Naive B cell (primary cell): ENCODE results near the gene GLYATL3. TPM values are rescaled to one million over a fixed set of nuclear protein-coding genes. Genes with fewer than 3 reads are reported as not detected.

Experiments
- ATAC-seq, 2 donors: fragments of 150-1000 bp; cut with Tn5 transposase; 2 replicates each; pipeline ENCODE4 v1.10.0; 2021; ENCODE audit warnings: low read depth in 2 of 2, mild to moderate bottlenecking in 2 of 2, moderate library complexity in 2 of 2
- DNase-seq: peaks from one replicate; pipeline ENCODE4 v3.0.0; 2022
- H3K27ac Mint-ChIP-seq, 6 donors: one replicate each; pipeline ENCODE4 v1.8.0; 2020 to 2022; ENCODE audit warnings: mild to moderate bottlenecking in 6 of 6, mixed read lengths in 6 of 6, moderate library complexity in 5 of 6, inconsistent platforms in 2 of 6
- H3K27me3 Mint-ChIP-seq, 3 donors: one replicate each; pipeline ENCODE4 v1.8.0; 2021 to 2022; ENCODE audit warnings: mixed read lengths in 3 of 3, mild to moderate bottlenecking in 1 of 3
- H3K36me3 Mint-ChIP-seq, 2 donors: one replicate each; pipeline ENCODE4 v1.8.0; 2020 to 2022; ENCODE audit warnings: mixed read lengths in 2 of 2, inconsistent platforms in 1 of 2, mild to moderate bottlenecking in 1 of 2
- H3K4me1 Mint-ChIP-seq, 3 donors: one replicate each; pipeline ENCODE4 v1.8.0; 2020 to 2022; ENCODE audit warnings: mixed read lengths in 3 of 3, inconsistent platforms in 1 of 3, mild to moderate bottlenecking in 1 of 3, moderate library complexity in 1 of 3
- H3K4me3 Mint-ChIP-seq, 8 donors: one replicate each; pipeline ENCODE4 v1.8.0; 2020 to 2022; ENCODE audit warnings: mild to moderate bottlenecking in 8 of 8, mixed read lengths in 8 of 8, moderate library complexity in 8 of 8, inconsistent platforms in 2 of 8
- H3K9me3 Mint-ChIP-seq, 7 donors: one replicate each; pipeline ENCODE4 v1.8.0; 2020 to 2022; ENCODE audit warnings: mixed read lengths in 7 of 7, mild to moderate bottlenecking in 5 of 7, inconsistent platforms in 2 of 7, moderate library complexity in 1 of 7
- polyA plus RNA-seq, 6 donors: library from polyadenylated mRNA; unstranded; fragments of 300-500 nt; fragmentation: Illumina TruSeq; gene quantifications; one replicate each; pipeline ENCODE4 v1.2.3, GENCODE V29; 2021; ENCODE audit warnings: low read depth in 6 of 6

GLYATL3 gene
- polyA plus RNA-seq, 6 donors from 2014 or later = not detected

DNA sequence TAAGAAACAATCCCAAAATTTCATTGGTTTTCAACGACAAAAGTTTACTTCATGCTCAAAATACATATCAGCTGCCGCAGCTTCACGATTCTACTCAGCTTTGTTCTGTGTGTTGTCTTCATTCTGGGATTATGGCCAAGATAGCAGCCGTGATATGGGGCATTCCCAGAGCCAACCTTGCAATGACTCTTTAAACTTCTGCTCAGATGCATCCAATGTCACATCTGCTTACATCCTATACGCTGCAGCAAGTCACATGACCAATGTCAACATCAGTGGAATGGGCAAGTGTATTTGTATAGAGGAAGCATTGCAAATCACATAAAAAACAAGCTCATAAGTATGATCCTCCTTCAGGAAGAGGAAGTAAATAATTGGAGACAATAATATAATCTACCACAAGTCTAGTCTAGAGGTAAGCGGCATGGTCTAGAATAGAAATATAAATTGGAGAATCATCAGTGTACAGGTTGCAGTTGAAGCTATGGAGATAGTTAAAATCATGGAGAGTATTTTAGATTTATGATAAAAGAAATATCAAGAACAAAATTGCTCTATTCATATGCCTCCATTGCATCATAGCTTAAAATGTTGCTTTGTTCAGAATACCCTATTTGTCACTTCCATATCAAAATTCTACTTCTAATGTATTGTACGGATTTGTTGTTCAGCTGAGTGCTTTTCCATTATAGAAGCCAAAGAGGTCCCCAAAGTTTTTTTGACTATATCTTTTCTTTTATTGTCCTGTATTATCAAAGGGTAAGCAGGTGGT is 43.5 kb downstream of the GLYATL3 start:
- Mint-ChIP-seq H3K36me3 (no peaks in the 10 kb centered on the region), H3K4me1 (peaks cover 0 to 5% (median 0%) of the 10 kb centered on the region in 3 donors), H3K27me3 (peaks cover 0 to 13% (median 0%) of the 10 kb centered on the region in 3 donors), H3K9me3 (no peaks in the 10 kb centered on the region), H3K27ac (no peak overlapping the region), H3K4me3 (no peak overlapping the region)
- DNase-seq (no peak), ATAC-seq (no peak)

DNA sequence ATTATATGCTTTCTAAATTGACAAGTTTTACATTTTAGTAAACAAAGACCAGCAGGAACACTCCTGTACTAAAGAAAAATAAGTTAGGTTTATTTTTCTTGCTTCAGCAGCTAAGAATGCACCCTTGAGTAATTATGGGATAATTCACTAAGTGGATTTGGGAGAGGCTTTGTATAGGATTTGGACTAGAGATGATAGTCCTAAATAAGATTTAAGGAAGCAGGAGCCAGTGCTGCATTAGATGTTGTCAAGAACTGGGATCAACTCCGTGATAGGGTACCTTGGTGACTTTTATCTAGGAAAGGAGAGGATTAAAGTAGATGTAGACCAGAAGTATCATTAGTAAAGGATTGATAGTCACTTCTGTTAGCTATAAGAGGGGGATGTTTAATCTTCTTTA is 46.6 kb downstream of the GLYATL3 start:
- H3K36me3 Mint-ChIP-seq = peaks cover 0 to 7% of the 10 kb centered on the region in 2 donors
- peaks cover 10 to 14% (median 11%) of the 10 kb centered on the region in 3 donors for H3K4me1 Mint-ChIP-seq
- ATAC-seq = no peak
- H3K4me3 Mint-ChIP-seq = no peak overlapping the region
- no peak overlapping the region for H3K27ac Mint-ChIP-seq
- peaks cover 0 to 2% (median 0%) of the 10 kb centered on the region in 7 donors for H3K9me3 Mint-ChIP-seq
- H3K27me3 Mint-ChIP-seq = peaks cover 17 to 39% (median 17%) of the 10 kb centered on the region in 3 donors
- no peak for DNase-seq

DNA sequence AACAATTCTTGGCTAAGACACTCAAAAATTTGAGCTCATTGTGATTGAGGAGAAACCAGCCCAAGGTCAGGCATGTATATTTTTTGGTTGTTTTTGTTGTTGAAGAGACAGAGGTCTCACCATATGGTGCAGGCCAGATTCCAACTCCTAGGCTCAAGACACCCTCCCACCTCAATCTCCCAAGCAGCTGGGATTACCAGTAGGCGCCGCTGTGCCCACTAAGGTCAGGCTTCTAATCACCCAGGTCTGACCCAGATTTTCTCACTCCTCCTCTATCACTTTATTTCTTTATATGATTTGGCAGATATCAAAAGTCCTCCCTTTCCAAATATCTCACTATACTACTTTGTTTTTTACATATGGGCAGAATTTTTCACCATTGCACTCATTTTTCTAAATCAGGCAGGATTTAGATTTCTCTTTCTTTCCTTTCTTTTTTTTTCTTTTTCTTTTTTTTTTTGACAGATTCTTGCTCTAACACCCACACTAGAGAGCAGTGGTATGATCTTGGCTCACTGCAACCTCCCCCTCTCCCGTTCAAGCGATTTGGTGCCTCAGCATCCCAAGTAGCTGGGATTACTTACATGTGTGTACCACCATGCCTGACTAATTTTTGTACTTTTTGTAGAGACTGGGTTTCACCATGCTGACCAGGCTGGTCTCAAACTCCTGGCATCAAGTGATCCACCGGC is 49.0 kb downstream of the GLYATL3 start:
- peaks cover 0 to 2% (median 0%) of the 10 kb centered on the region in 7 donors for H3K9me3 Mint-ChIP-seq
- H3K4me3 Mint-ChIP-seq = peak overlapping the region in 2 of 8 donors; percentile 13 to 15
- DNase-seq (no peak), ATAC-seq (no peak)
- H3K36me3 Mint-ChIP-seq = peaks cover 0 to 7% of the 10 kb centered on the region in 2 donors
- H3K27ac Mint-ChIP-seq = no peak overlapping the region
- peaks cover 25 to 58% (median 32%) of the 10 kb centered on the region in 3 donors for H3K27me3 Mint-ChIP-seq
- H3K4me1 Mint-ChIP-seq = peaks cover 16 to 21% (median 20%) of the 10 kb centered on the region in 3 donors

DNA sequence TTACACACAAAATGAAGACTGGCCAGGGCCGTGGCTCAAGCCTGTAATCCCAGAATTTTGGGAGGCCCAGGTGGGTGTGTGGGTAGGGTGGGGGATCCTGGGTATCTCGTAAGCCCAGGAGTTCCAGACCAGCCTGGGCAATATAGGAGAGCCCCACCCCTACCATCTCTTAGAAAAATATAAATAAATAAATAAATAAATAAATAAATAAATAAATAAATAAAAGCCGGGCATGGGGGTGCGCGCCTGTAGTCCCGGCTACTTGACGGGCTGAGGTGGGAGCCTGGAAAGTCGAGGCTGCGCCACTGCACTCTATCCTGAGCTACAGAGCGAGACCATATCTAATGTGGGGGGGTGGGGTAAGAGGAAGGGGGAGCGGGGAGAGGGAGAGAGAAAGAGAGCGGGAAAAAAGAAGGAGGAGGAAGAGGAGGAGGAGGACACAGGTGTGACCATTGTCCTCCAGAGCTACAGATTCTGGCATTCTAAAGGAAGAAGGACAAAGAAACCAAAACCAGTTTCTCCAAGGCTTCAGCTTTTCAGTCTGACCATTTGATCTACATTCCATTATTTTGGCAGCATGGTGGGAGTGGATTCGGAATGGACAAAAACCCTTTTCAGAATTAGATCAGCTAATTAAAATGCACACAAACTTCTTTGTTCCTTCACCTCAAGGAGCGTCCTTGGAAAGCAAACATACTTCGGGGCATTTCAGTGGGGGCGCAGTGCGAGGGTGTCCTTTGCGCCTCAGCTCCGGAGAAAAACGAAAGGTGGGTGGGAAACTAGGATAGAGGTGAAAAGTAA is 50.2 kb downstream of the GLYATL3 start:
- Mint-ChIP-seq H3K36me3 (peaks cover 0 to 7% of the 10 kb centered on the region in 2 donors), H3K4me1 (peaks cover 16 to 21% (median 20%) of the 10 kb centered on the region in 3 donors), H3K9me3 (peaks cover 0 to 2% (median 0%) of the 10 kb centered on the region in 7 donors), H3K27me3 (peaks cover 25 to 58% (median 37%) of the 10 kb centered on the region in 3 donors), H3K27ac (no peak overlapping the region), H3K4me3 (peak overlapping the region in 7 of 8 donors; percentile 74 to 91 (median 83))
- DNase-seq (no peak), ATAC-seq (no peak)

DNA sequence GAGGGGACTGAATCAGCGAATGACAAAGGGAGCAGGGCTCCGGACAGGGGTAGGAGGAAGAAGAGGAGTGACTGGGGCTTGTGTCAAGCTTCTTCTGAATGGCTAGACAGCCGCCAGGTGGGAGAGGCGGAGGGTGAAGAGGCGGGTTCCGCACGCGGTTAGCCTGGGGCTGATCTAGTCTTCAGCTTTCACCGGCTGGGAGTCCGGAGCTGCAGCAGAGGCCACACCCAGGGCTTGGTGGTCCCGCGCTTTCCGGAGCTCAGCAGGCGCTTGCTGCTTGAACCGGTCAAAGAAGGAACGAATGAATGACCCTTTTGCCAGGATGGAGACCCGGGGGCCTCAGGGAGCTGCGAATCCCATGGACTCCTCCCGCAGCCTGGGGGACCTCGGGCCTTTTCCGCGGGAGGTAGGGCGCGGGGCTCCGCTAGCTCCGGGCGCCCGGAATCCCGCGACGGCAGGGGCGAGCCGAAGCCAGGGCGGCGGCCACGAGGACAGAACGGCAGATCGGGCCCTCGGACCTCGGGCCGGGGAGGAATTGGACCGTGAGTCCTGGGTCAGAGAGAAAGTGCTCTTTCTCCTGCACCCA is 50.9 kb downstream of the GLYATL3 start, which contains the start of gene C6orf141:
TSS of gene C6orf141 (plus strand) at position 177 of the 586 bp plus-strand sequence. CDS start at position 302, 125 bp downstream.
- Mint-ChIP-seq H3K4me3 (peak within 1 kb of the TSS; percentile 74 to 91 (median 82)), H3K9me3 (peaks cover 0 to 2% (median 0%) of the 10 kb centered on the region in 7 donors), H3K27ac (no peak within 1 kb of the TSS), H3K36me3 (peaks cover 0 to 7% of the 10 kb centered on the region in 2 donors), H3K4me1 (peaks cover 16 to 21% (median 20%) of the 10 kb centered on the region in 3 donors), H3K27me3 (peaks cover 25 to 58% (median 39%) of the 10 kb centered on the region in 3 donors)
- ATAC-seq = peak; percentile 58 to 65
- DNase-seq = peak; percentile 1

DNA sequence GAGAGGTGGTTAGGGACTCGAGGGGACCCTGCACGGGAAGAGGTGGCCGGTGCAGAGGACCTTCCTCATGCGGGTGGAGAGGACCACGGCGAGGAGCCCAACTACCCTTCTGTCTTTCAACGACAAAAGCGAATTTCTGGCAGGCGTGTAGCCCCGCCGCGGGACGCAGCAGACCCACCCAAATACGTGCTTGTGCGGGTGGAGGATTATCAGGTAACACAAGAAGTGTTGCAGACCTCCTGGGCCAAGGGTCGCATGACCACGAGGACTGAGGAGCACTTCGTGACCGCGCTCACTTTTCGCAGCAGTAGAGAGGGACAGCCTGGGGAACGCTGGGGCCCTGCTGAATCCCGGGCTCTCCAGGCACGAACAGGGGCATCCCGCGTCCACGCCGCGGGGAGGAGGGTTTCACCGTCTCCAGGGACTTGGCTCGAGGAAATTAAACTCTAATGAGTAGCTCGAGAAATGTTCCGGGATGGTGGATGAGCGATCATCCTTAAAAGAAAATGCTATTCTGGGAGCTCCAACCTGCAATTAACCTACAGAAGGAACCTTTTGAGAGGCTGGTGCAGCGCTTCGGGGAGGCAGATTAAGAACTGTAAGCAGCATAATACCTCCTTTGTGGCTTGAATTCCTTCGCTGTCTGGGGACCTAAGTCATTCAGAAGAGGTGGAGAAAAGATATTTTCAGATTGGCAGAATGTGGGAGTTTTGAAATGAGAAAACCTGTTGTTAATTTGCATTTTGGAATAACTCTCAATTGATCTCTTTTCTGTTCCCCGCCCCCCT is 51.5 kb downstream of the GLYATL3 start:
- peaks cover 0 to 2% (median 0%) of the 10 kb centered on the region in 7 donors for H3K9me3 Mint-ChIP-seq
- no peak for DNase-seq
- peaks cover 0 to 7% of the 10 kb centered on the region in 2 donors for H3K36me3 Mint-ChIP-seq
- H3K27ac Mint-ChIP-seq = no peak overlapping the region
- H3K4me3 Mint-ChIP-seq = peak overlapping the region; percentile 74 to 90 (median 82)
- H3K27me3 Mint-ChIP-seq = peaks cover 25 to 58% (median 39%) of the 10 kb centered on the region in 3 donors
- ATAC-seq = peak in 1 of 2 donors; percentile 41
- H3K4me1 Mint-ChIP-seq = peaks cover 16 to 21% (median 20%) of the 10 kb centered on the region in 3 donors

DNA sequence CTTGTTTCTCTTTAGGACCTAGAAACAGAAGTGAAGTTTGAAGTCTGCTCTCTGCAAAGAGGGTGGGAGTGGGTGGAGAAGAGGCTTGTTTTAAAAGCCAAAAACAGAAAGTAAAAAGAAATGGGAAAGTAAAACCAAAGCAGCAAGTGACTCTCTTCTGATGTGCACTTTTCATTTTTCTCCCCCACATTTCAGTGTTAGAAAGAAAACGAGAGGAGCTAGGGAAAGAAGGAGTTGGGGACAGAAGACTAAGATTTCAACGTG is 52.1 kb downstream of the GLYATL3 start:
- H3K4me3 Mint-ChIP-seq = peak overlapping the region; percentile 74 to 90 (median 82)
- ATAC-seq (no peak), DNase-seq (no peak)
- peaks cover 0 to 7% of the 10 kb centered on the region in 2 donors for H3K36me3 Mint-ChIP-seq
- peaks cover 16 to 21% (median 20%) of the 10 kb centered on the region in 3 donors for H3K4me1 Mint-ChIP-seq
- peaks cover 25 to 53% (median 39%) of the 10 kb centered on the region in 3 donors for H3K27me3 Mint-ChIP-seq
- peaks cover 0 to 2% (median 0%) of the 10 kb centered on the region in 7 donors for H3K9me3 Mint-ChIP-seq
- peak overlapping the region in 1 of 6 donors; percentile 12 for H3K27ac Mint-ChIP-seq

DNA sequence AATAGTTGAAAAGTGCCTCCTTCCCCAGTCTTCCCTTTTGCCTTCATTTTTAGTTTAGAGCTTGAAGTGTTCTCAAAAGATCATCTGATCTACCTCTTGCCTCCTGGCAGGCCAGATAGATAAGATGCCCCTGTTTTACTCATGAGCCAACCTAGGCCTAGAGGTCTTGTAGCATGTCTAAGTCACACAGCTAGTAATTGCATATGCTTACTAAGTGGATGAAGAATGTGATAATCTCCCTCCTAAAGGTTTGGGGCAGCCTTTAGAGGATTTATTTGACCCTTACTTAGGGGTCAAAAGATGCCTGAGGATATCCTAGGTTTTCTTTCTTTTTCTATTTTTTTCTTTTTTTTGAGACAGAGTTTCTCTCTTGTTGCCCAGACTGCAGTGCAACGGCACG is 52.9 kb downstream of the GLYATL3 start:
- Mint-ChIP-seq H3K27me3 (peaks cover 25 to 46% (median 42%) of the 10 kb centered on the region in 3 donors), H3K4me3 (peak overlapping the region in 4 of 8 donors; percentile 12 to 74 (median 54)), H3K36me3 (peaks cover 0 to 7% of the 10 kb centered on the region in 2 donors), H3K27ac (no peak overlapping the region), H3K9me3 (peaks cover 0 to 2% (median 0%) of the 10 kb centered on the region in 7 donors), H3K4me1 (peaks cover 16 to 21% (median 20%) of the 10 kb centered on the region in 3 donors)
- no peak for ATAC-seq
- no peak for DNase-seq

DNA sequence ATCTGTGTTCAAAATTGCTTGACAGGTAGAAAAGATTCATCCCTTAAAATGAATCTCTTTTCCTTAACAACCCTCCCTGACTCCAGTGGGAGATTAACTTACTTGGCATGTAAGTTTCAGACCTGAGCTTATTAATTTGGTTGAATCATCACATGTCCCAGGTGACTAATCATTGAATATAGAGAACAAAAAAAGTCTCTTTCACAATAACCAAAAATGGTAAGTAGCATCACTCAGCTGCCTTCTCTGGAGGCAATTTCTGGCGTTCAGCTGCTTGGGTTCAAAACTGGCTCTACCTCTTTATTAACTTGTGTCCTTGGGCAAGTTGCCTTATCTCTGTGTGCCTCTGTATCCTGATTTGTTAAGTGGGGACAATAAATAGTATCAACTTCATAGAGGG is 53.7 kb downstream of the GLYATL3 start:
- ATAC-seq = no peak
- Mint-ChIP-seq H3K9me3 (peaks cover 0 to 3% (median 0%) of the 10 kb centered on the region in 7 donors), H3K27me3 (peaks cover 25 to 45% (median 44%) of the 10 kb centered on the region in 3 donors), H3K4me1 (peaks cover 16 to 21% (median 20%) of the 10 kb centered on the region in 3 donors), H3K4me3 (no peak overlapping the region), H3K36me3 (peaks cover 0 to 7% of the 10 kb centered on the region in 2 donors), H3K27ac (no peak overlapping the region)
- DNase-seq = no peak

DNA sequence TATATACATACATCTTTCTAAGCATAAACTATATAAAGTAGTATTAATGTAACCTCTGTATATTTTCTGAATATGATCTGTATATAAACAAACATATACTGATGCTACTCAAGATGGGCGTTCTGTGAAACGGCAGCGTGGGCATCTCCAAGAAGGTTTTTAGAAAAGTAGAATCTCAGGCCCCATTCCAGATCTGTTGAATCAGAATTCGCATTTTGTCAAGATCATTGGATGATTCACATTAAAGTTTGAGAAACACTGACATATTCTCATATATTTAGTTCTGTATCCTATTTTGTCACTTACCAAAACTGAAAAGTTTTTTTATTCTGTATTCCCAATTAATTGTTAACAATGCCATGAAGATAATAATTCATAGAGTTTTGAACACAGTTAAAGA is 56.2 kb downstream of the GLYATL3 start:
- Mint-ChIP-seq H3K4me1 (peaks cover 10 to 12% (median 11%) of the 10 kb centered on the region in 3 donors), H3K4me3 (no peak overlapping the region), H3K36me3 (no peaks in the 10 kb centered on the region), H3K9me3 (peaks cover 0 to 3% (median 0%) of the 10 kb centered on the region in 7 donors), H3K27me3 (peaks cover 17 to 31% (median 22%) of the 10 kb centered on the region in 3 donors), H3K27ac (no peak overlapping the region)
- DNase-seq = no peak
- ATAC-seq = no peak

DNA sequence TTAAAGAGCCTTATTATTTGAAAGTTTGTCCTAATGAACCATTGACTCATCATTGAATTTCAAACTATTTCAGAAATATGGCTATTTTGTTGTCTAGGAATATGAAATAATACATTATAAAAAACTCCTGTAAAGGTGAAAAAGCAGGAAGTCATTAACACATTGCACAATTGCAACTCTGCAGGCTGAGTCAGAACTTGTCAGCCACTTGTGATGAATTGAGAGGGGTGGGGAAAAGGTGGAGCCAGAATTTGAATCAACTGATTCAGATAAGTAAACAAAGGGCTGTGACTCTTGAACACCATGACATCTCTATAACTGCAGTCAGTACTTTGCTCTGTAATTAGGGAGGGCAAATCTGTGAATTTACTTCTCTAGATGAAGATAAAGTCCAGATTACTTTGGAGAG is 56.7 kb downstream of the GLYATL3 start:
- H3K36me3 Mint-ChIP-seq = no peaks in the 10 kb centered on the region
- ATAC-seq = no peak
- H3K4me1 Mint-ChIP-seq = peaks cover 5 to 8% (median 6%) of the 10 kb centered on the region in 3 donors
- no peak for DNase-seq
- no peak overlapping the region for H3K27ac Mint-ChIP-seq
- H3K4me3 Mint-ChIP-seq = no peak overlapping the region
- peaks cover 0 to 3% (median 0%) of the 10 kb centered on the region in 7 donors for H3K9me3 Mint-ChIP-seq
- H3K27me3 Mint-ChIP-seq = peaks cover 15 to 27% (median 17%) of the 10 kb centered on the region in 3 donors

DNA sequence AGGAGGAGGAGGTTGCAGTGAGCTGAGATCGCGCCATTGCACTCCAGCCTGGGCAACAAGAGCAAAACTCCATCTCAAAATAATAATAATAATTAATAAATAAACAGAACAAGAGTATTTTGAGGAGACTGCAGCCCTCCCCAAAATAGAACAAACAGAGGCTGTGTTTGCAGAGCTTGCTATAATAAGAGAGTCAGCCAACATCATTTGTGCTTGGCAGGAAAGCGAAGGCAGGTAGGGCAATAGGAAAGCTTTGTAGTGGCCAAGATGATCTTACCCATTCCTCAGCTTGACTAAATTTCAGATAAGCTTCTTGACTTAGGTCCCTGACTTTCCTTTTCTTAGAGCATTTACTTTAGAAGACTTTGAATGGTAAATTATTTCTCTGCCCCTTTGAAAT is 57.5 kb downstream of the GLYATL3 start:
- peaks cover 8 to 21% (median 11%) of the 10 kb centered on the region in 3 donors for H3K27me3 Mint-ChIP-seq
- DNase-seq = no peak
- H3K4me3 Mint-ChIP-seq = no peak overlapping the region
- no peaks in the 10 kb centered on the region for H3K36me3 Mint-ChIP-seq
- no peak overlapping the region for H3K27ac Mint-ChIP-seq
- peaks cover 0 to 3% (median 0%) of the 10 kb centered on the region in 7 donors for H3K9me3 Mint-ChIP-seq
- H3K4me1 Mint-ChIP-seq = peaks cover 0 to 4% (median 0%) of the 10 kb centered on the region in 3 donors
- ATAC-seq = no peak
